Hematopoietic multipotent progenitor cell treated with erythropoietin and hydrocortisone succinate and interleukin-3 and kit ligand, for 6 days (in vitro differentiated cells): ENCODE measurements around the gene ABLIM2.

Experiments used
- DNase-seq: peaks from one replicate; pipeline ENCODE4 v3.0.0-alpha.2; 2015

Gene ABLIM2

GRCh38 chr4:8173492-8174242 lies 15.1 kb upstream of the ABLIM2 start:
- DNase-seq: no peak

DNA sequence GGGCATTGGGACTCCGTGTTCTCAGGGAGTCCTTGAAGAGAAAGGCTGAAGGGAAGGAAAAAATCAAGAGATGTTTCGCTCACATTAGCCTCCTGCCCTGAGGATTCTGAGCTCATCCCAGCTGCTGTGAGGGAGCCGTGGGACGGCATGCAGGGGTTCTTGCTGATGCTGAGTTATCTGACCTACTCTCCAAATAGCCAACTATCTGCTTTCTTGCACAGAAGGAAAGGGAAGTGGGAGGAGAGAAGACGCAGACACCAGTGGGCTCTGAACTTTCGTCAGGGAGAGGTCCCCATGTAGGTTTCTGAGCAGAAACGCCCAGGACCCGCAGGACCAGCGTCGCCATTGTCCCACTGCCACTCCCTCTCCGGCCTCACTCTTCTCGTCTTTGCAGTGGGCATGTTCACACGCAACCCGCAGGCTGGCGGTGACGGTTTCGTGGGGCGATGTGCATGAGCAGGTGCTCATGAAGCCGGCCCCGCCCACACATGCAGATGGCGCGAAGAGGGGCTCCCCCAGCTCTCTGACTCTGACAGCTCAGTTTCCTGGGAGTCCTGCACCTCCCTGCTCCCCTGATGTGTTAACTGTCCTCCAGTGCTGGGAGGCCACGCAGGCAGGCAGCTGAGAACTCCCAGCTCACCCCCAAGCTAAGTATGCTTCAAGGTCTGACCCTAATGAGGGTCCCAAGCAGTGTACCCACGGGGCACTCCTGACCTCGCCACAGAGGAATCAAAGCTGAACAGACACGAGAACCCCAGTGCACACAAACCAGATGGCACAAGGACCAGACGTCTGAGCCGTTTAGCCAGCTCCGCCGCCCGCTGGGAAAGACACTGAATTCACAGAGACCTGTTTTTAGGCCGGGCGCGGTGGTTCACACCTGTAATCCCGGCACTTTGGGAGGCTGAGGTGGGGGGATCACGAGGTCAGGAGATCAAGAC lies 13.6 kb upstream of the ABLIM2 start:
- DNase-seq: no peak

DNA sequence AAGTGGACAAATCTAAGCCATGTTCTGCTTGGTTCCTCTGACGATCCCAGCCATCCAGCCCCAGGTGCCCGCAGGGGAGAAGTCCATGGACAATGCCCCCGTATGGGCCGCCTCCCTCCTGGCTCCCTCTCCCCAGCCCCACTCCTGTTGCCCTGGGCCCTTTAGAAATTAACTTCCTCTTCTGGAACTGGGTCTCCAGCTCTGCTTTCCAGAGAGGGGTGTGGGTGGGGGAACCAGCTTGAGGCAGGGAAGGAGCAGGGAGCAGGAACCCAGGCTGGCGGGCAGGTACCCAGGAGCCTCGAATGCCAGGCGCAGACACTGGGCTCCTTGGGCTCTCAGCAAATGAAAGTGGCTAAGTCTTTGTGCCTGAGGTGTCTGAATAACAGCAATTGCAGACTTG lies 12.7 kb upstream of the ABLIM2 start:
- DNase-seq: no peak

DNA sequence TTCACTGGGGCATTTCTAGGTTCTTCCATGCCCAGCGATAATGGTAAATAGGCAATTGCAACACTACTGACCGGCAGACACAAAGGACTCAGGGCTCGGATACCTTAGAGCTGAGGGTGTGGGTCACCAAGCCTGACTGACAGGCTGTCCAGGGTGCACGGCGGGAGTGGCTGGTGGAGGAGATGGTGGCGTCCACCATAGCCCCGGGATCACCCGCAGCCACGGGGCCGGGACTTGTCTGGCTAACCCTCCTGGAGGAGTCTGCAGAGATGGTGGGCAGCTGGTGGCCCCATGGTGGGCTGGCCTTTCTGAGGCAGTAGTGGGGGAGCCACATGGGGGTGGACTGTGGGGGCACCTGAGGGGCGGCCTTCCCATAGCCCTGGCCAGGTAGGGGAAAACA lies 11.7 kb upstream of the ABLIM2 start:
- no peak for DNase-seq

- DNase-seq: no peak
These were observed 11.2 kb upstream of the ABLIM2 start for GRCh38 chr4:8169763-8170162.

- DNase-seq: no peak
These were observed 10.4 kb upstream of the ABLIM2 start for GRCh38 chr4:8168832-8169598.

GRCh38 chr4:8168232-8168631 lies 9.6 kb upstream of the ABLIM2 start:
- no peak for DNase-seq

- DNase-seq: no peak
These were observed 9.2 kb upstream of the ABLIM2 start for GRCh38 chr4:8167815-8168214.

GRCh38 chr4:8167291-8167690 lies 8.7 kb upstream of the ABLIM2 start:
- DNase-seq: no peak

- no peak for DNase-seq
These were observed 6.8 kb upstream of the ABLIM2 start for GRCh38 chr4:8165374-8165896.

DNA sequence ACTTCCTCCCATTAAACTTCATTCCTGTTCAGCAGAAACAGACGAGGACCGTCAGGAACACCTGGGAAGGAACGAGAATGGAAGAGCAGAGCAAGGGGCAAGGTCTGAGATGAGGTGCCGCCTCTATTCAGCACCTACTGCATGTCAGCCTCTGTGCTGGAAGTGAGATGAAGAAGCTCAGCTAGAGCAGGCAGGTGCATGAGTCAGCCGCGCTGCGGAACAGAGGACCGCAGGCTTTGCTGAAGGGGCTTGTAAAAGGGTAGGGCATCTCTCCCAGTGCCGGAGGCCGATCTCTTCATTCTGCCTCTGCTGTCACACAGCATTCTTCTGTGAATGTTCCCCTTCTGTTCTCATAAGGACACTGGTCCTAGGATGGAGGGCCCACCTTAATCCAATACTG lies 6.1 kb upstream of the ABLIM2 start:
- no peak for DNase-seq

DNA sequence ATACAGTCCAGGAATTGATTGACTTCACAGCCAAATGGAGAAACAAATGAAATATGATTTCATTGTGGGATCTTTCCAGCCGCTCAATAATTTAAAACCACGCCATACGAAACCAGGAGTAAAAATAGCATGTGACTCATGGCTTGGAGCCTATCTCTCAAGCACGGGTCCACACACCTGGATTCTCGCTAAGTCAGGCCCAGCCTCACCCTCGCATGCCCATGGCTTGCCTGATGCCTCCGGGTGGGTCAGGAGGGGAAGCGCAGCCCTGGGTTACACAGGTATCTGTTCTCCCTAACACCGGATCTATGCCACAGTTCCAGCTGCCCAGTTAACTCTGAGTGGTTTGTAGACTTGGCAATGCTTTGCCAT lies 5.6 kb upstream of the ABLIM2 start:
- DNase-seq: no peak

- no peak for DNase-seq
These were observed 5.0 kb upstream of the ABLIM2 start for GRCh38 chr4:8163436-8164193.

DNA sequence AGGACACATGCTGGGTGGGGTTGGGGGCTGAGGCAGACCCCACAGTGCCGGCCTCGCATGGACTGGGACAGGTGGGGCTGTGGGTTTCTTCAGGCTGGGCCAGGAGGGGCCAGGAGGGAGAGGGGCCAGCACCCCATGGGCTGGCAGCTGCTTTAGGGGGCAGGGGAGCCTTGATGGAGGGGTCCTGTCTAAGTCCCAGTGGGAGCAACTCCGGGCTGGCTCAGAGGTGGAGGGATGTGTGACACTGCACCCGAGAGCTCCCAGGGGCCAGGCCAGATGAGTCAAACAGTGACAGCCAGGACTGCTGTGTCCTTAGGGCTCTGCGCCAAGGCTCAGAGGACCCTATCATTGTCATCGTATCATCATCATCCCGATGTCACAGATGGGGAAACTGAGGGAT lies 4.4 kb upstream of the ABLIM2 start:
- DNase-seq: no peak

DNA sequence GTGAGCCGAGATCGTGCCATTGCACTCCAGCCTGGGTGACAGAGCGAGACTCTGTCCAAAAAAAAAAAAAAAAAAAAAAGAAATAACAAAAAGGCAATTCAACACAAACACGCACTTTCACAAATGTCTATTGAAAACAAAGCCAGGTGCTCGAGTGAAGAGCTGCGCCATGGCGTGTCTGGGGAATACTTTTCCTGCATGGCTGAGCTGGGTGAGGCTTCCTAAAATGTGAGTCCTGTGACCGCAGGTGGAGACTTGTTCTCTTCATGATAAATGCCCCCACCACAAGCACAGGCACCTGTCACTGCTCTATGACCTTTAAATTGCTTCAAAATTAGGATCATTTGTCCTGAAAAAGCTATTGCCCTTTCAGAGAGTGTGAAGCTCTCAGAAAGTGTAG lies 4.0 kb upstream of the ABLIM2 start:
- DNase-seq: no peak

- no peak for DNase-seq
These were observed 2.0 kb upstream of the ABLIM2 start for GRCh38 chr4:8160572-8160971.

GRCh38 chr4:8160233-8160560 lies 1.6 kb upstream of the ABLIM2 start:
- DNase-seq: no peak

GRCh38 chr4:8159537-8160232 lies 1.1 kb upstream of the ABLIM2 start:
- DNase-seq: no peak

DNA sequence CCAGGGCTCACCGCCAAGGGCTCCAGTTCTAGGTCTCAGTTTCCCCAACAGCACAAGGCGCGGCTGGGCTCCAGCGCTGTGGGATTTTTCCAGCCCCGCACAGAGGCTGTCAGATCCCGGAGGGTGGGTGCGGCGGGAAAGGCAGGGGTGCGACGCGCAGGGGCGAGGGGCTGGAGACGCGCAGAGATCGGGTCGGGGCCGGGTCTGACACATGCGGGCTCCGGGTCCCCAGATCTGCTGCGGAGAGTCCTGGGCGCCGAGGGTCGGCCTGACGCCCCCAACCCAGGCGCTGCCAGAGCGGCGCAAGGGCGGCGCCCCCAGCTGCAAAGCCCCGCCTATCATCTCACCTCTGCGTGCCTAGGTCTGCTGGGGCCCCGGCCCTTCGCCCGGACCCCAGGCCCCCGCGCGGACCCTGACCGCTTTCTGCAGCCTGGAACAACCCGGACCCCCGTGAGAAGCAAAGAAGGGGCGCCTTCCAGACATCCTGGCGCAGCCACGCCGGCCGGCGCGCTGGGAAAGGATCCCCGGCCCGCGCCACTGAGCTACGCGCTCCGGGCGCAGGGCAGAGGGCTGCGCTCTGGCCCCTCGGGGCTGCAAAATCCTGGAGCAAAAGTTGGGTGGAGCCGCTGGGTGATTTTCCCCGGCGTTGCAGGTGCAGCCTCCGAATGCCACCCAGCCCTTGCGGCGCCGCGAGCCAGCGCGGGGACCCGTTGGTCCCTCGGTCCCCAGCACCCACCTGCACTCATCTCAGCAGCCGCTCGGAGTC lies 486 bp downstream of the ABLIM2 start:
- no peak for DNase-seq

- DNase-seq: no peak
These were observed 1.1 kb downstream of the ABLIM2 start for GRCh38 chr4:8157496-8157895.

DNA sequence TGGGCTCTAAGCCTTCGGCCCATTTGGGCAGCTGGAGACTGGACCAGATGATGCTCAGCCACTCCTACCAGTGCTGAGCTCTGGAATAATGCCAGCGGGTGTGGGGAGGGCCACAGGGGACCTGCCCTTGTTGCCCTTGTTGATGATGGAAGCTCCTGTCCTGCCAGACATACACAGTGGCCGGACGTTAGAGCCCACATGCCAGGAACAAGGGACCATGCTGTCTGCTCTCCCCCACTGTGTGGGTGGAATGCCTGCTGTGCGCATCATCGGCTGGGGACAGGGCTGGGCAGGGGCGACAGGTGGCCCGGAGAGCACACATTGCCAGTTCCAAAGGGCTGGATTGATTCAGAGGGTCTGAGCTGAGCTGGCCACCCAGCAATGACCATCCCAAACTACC lies 2.0 kb downstream of the ABLIM2 start:
- no peak for DNase-seq
